Tibial artery (tissue), 4 donors: ENCODE data around the gene IRAK3.

Source experiments
- DNase-seq, 2 donors: peaks; one replicate each; pipeline ENCODE4 v3.0.0-alpha.2; 2019
- H3K27ac ChIP-seq, 2 donors: fragments of 200-600 bp; sonication (generic) in 1 of 2; 1 replicate in 1 of 2; 2 replicates in 1 of 2; pipeline ENCODE4 v1.5.1; 2018 to 2019; ENCODE audit warnings: mild to moderate bottlenecking in 1 of 2
- H3K27me3 ChIP-seq, 2 donors: fragments of 200-600 bp; sonication (generic) in 1 of 2; one replicate each; pipeline versions ENCODE4 v1.5.1 to v1.6.0; 2016 to 2019
- H3K36me3 ChIP-seq, 3 donors: fragments of 200-600 bp; sonication (generic) in 2 of 3; one replicate each; pipeline ENCODE4 v1.5.1; 2016 to 2019; ENCODE audit warnings: mild to moderate bottlenecking in 2 of 3
- H3K4me1 ChIP-seq, 4 donors: fragments of 200-600 bp; sonication (generic) in 2 of 4; 1 replicate in 3 of 4; 2 replicates in 1 of 4; pipeline ENCODE4 v1.5.1; 2016 to 2019
- H3K4me3 ChIP-seq, 2 donors: fragments of 200-600 bp; sonication (generic) in 1 of 2; 1 replicate in 1 of 2; 2 replicates in 1 of 2; pipeline ENCODE4 v1.5.1; 2018 to 2019; ENCODE audit warnings: mild to moderate bottlenecking in 2 of 2
- H3K9me3 ChIP-seq, 3 donors: fragments of 200-600 bp; sonication (generic) in 1 of 3; one replicate each; pipeline ENCODE4 v1.5.1; 2016 to 2019
- CTCF ChIP-seq, 2 experiments: fragments of 200-600 bp in 1 of 2; fragments of 450-650 bp in 1 of 2; IDR thresholded peaks; one replicate each; pipeline ENCODE4 v1.5.1; 2017 to 2019; ENCODE audit warnings: antibody characterized with exemption in 2 of 2, mild to moderate bottlenecking in 1 of 2, moderate library complexity in 1 of 2
- intact Hi-C: fragments of 100-400 bp; cut with DNase I; formaldehyde crosslinking; loops from one replicate; pipeline ENCODE4 v1.15.0; 2023; ENCODE audit warnings: low total_unique reads

The IRAK3 gene

GRCh38 chr12:66247741-66248140, 58.7 kb downstream of the IRAK3 start:
- Histone ChIP-seq H3K27me3 (no peaks in the 10 kb centered on the region), H3K36me3 (peaks cover 0 to 4% (median 0%) of the 10 kb centered on the region in 3 donors), H3K27ac (no peak overlapping the region), H3K4me1 (no peaks in the 10 kb centered on the region), H3K4me3 (no peak overlapping the region), H3K9me3 (no peaks in the 10 kb centered on the region)
- TF ChIP-seq CTCF (IDR thresholded peaks at IDR 0.05): no peak
- intact Hi-C loops: no loop called here
- DNase-seq: no peak

- DNase-seq: no peak
- no peak for TF ChIP-seq CTCF (IDR thresholded peaks at IDR 0.05)
These were observed 62.0 kb downstream of the IRAK3 start for GRCh38 chr12:66251049-66251448.

GRCh38 chr12:66252771-66253170, 63.8 kb downstream of the IRAK3 start:
- TF ChIP-seq CTCF (IDR thresholded peaks at IDR 0.05): no peak
- intact Hi-C loops: no loop called here
- peaks cover 0 to 1% (median 0%) of the 10 kb centered on the region in 3 donors for H3K36me3 ChIP-seq
- no peak overlapping the region for H3K4me3 ChIP-seq
- H3K27ac ChIP-seq: no peak overlapping the region
- no peaks in the 10 kb centered on the region for H3K27me3 ChIP-seq
- no peaks in the 10 kb centered on the region for H3K9me3 ChIP-seq
- no peaks in the 10 kb centered on the region for H3K4me1 ChIP-seq
- DNase-seq: no peak

More at GRCh38 chr12:66251049-66251448, 62.0 kb downstream of the IRAK3 start:
- no peak overlapping the region for H3K4me3 ChIP-seq
- H3K36me3 ChIP-seq: peaks cover 0 to 4% (median 0%) of the 10 kb centered on the region in 3 donors
- no peaks in the 10 kb centered on the region for H3K9me3 ChIP-seq
- no peaks in the 10 kb centered on the region for H3K27me3 ChIP-seq
- intact Hi-C loops: no loop called here
- H3K4me1 ChIP-seq: no peaks in the 10 kb centered on the region
- no peak overlapping the region for H3K27ac ChIP-seq

GRCh38 chr12:66255737-66256136, 66.7 kb downstream of the IRAK3 start:
- no peak overlapping the region for H3K27ac ChIP-seq
- no peak for DNase-seq
- no peak overlapping the region for H3K4me3 ChIP-seq
- no peaks in the 10 kb centered on the region for H3K9me3 ChIP-seq
- H3K36me3 ChIP-seq: no peaks in the 10 kb centered on the region
- intact Hi-C loops: no loop called here
- no peaks in the 10 kb centered on the region for H3K27me3 ChIP-seq
- TF ChIP-seq CTCF (IDR thresholded peaks at IDR 0.05): no peak
- H3K4me1 ChIP-seq: no peaks in the 10 kb centered on the region

- Histone ChIP-seq H3K4me1 (no peaks in the 10 kb centered on the region), H3K27ac (no peak overlapping the region), H3K4me3 (no peak overlapping the region), H3K27me3 (no peaks in the 10 kb centered on the region), H3K36me3 (no peaks in the 10 kb centered on the region), H3K9me3 (no peaks in the 10 kb centered on the region)
- no peak for DNase-seq
- intact Hi-C loops: no loop called here
- no peak for TF ChIP-seq CTCF (IDR thresholded peaks at IDR 0.05)
These were observed 69.0 kb downstream of the IRAK3 start for GRCh38 chr12:66258011-66258410.

GRCh38 chr12:66262737-66263136, 73.7 kb downstream of the IRAK3 start:
- Histone ChIP-seq H3K27ac (no peak overlapping the region), H3K9me3 (no peaks in the 10 kb centered on the region), H3K36me3 (no peaks in the 10 kb centered on the region), H3K4me3 (no peak overlapping the region), H3K4me1 (no peaks in the 10 kb centered on the region), H3K27me3 (no peaks in the 10 kb centered on the region)
- DNase-seq: no peak
- no peak for TF ChIP-seq CTCF (IDR thresholded peaks at IDR 0.05)
- intact Hi-C loops: no loop called here
